WERI-Rb-1 (cell line): Measurements from ENCODE around the gene ITGAV.

ENCODE experiments used
- DNase-seq: peaks from one replicate; pipeline ENCODE4 v3.0.0-alpha.2; 2020
- H3K27ac ChIP-seq: fragments of 250-450 bp; sonication (Bioruptor Pico); 2 replicates; pipeline ENCODE4 v1.5.1; 2020; ENCODE audit warnings: mild to moderate bottlenecking, moderate library complexity
- H3K27me3 ChIP-seq: fragments of 250-450 bp; sonication (Bioruptor Pico); 2 replicates; pipeline ENCODE4 v1.5.1; 2021; ENCODE audit warnings: mild to moderate bottlenecking, low read depth, moderate library complexity; ENCODE audit not compliant: insufficient read depth, severe bottlenecking
- H3K36me3 ChIP-seq: fragments of 250-450 bp; sonication (Bioruptor Pico); 2 replicates; pipeline ENCODE4 v1.5.1; 2020; ENCODE audit warnings: mild to moderate bottlenecking, moderate library complexity
- H3K4me3 ChIP-seq: 2 replicates; pipeline ENCODE4 v1.5.1; 2011; ENCODE audit warnings: low read depth, mild to moderate bottlenecking, control low read depth, low read length
- H3K9me3 ChIP-seq: fragments of 250-450 bp; sonication (Bioruptor Pico); 2 replicates; pipeline ENCODE4 v1.5.1; 2021; ENCODE audit warnings: mild to moderate bottlenecking, moderate library complexity; ENCODE audit not compliant: severe bottlenecking
- TF ChIP-seq, protein P1 (sequence below): IDR thresholded peaks from 2 replicates; pipeline ENCODE4 v1.5.1; 2011; ENCODE audit warnings: low read depth, mild to moderate bottlenecking, control low read depth, inconsistent platforms, low read length

Gene ITGAV

DNA sequence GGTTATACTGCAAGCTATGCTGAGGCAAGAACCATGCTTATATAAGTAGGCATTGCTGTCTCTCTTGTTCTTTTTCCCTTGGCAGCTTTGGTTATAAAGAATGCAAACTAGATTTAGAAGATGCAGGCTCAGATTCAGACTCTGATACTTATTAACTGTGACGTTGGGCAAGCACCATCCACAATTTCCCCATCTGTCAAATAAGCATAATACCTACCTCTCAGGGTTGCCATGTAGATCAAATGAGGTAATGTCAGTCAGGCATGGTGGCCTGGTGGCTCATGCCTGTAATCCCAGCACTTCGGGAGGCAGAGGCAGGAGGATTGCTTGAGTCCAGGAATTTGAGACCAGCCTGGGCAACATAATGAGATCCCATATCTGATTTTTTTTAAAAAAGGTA is 21.7 kb downstream of the ITGAV start:
- H3K27ac ChIP-seq: no peak overlapping the region
- no peaks in the 10 kb centered on the region for H3K27me3 ChIP-seq
- no peak overlapping the region for H3K4me3 ChIP-seq
- H3K9me3 ChIP-seq: no peaks in the 10 kb centered on the region
- H3K36me3 ChIP-seq: no peaks in the 10 kb centered on the region
- TF ChIP-seq, protein P1, sequence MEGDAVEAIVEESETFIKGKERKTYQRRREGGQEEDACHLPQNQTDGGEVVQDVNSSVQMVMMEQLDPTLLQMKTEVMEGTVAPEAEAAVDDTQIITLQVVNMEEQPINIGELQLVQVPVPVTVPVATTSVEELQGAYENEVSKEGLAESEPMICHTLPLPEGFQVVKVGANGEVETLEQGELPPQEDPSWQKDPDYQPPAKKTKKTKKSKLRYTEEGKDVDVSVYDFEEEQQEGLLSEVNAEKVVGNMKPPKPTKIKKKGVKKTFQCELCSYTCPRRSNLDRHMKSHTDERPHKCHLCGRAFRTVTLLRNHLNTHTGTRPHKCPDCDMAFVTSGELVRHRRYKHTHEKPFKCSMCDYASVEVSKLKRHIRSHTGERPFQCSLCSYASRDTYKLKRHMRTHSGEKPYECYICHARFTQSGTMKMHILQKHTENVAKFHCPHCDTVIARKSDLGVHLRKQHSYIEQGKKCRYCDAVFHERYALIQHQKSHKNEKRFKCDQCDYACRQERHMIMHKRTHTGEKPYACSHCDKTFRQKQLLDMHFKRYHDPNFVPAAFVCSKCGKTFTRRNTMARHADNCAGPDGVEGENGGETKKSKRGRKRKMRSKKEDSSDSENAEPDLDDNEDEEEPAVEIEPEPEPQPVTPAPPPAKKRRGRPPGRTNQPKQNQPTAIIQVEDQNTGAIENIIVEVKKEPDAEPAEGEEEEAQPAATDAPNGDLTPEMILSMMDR: no peak
- peak; percentile 53 for DNase-seq

DNA sequence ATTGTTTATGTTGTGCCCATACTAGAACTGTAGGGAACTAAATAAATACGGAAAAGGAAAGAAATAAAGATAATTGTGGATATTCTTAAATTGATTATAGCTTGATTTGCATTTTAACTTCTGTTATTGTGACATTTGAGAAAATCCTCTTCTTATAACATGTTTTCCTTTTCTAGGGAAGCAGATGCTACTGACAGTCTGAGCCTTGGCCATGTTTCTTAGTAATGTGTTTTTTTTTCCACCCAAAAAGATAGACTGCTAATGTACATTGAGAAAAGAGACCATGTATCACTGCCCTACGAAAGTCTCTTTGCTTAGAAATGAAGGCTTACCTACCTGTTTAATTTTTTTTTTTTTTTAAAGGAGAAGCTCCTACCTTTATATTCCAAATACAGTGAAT is 22.2 kb downstream of the ITGAV start:
- TF ChIP-seq, protein P1: no peak
- no peak for DNase-seq
- Histone ChIP-seq H3K27me3 (no peaks in the 10 kb centered on the region), H3K36me3 (no peaks in the 10 kb centered on the region), H3K4me3 (no peak overlapping the region), H3K27ac (no peak overlapping the region), H3K9me3 (no peaks in the 10 kb centered on the region)

DNA sequence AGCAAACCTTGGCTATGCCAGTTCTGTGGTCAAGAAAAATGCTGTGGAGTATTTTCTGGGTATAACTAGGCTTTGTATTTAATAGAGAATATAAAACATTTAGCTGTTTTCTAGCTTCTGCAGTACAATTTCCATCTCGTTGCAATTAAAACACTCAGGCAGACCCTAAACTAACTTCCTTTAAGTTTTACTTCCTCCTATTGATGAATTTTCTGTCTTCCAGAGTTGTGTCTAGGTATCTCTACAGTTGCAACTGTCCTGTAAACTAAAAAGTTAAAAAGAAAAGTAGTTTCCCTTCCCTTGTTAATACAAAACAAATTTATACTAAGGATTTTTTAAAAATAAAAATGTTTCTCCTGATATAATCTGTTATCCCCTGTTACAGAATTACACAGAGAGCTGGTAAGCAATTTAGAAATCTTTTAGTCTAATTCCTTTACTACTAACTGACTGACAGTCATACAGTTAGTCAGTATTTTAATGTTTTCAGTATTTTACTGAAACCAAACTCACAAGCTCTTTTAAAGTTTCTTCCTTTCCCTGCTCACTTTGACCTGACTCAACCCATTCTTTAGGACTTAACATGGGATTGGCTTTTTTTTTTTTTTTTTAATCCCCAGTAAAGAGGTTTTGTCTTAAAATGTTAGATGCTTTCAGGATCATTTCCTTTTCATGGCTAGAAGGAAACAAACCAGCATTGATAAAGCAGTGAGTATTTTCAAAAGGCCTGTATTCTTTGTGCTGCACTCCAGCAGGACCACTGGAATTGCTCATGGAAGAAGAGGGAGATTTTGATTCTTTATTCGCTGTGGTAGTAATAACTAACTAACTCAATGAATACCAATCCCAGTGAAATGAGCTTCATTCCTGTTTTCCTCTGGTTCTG is 22.9 kb downstream of the ITGAV start:
- DNase-seq: no peak
- Histone ChIP-seq H3K27me3 (no peaks in the 10 kb centered on the region), H3K4me3 (no peak overlapping the region), H3K36me3 (no peaks in the 10 kb centered on the region), H3K27ac (no peak overlapping the region), H3K9me3 (no peaks in the 10 kb centered on the region)
- TF ChIP-seq, protein P1: no peak

DNA sequence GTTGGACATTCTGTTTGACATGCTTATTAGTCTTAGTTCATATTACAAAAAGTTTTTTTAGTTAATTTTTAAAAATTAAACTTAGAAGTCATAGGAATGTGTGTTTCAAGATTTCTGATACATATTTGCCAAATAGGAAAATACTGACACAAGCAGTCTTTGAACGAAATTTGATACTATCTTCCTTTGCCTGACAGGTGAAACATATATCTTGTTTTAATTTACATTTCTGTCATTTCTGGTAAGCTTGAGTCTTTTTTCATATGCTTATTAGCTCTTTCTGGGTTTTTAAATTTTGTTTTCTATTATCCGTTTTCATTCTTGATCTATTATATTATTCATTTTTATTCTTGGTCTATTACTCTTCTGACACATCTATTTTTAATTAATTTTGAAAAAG is 24.5 kb downstream of the ITGAV start:
- H3K27me3 ChIP-seq: no peaks in the 10 kb centered on the region
- no peak for DNase-seq
- no peaks in the 10 kb centered on the region for H3K36me3 ChIP-seq
- no peaks in the 10 kb centered on the region for H3K9me3 ChIP-seq
- no peak overlapping the region for H3K27ac ChIP-seq
- H3K4me3 ChIP-seq: no peak overlapping the region
- TF ChIP-seq, protein P1: no peak

DNA sequence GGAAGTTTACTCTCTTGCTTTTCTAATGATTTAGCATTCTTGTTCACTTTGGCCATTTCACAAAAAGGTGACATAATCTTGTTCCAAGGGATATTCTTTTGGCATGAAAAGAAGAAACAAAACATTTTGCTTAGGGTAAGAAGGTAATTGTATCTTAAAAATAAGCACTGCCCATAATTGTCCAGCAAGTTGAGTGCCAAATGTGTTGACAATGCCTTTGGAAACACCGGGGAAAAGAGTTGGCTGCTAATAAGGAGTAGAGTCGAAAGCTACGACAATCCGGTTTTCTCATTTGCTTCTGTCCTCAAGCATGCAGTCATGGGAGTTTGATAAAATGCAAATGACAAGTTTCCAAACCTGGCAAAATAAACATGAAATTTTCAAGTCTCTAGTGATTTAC is 27.3 kb downstream of the ITGAV start:
- Histone ChIP-seq H3K27ac (no peak overlapping the region), H3K36me3 (no peaks in the 10 kb centered on the region), H3K9me3 (no peaks in the 10 kb centered on the region), H3K4me3 (no peak overlapping the region), H3K27me3 (no peaks in the 10 kb centered on the region)
- DNase-seq: no peak
- TF ChIP-seq, protein P1: no peak

DNA sequence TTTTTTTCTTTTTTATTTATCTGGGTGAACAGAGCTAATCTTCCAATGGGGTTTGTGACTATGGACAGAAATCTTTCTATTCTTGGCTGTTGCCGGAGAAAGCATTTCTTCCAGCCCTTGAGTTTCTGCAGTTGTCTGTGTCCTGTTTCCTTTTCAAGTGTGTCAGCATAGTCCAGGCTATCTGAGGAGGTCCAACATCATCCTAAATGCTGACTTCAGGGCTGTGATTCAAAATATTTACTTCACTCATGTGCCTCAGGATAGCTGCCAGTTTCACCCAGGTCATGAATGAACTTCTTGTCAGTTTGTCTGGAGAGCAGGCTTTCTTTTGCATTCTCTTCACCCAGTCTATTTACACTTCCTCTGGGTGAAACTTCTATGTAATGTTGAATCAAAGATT is 27.9 kb downstream of the ITGAV start:
- no peak for DNase-seq
- no peaks in the 10 kb centered on the region for H3K27me3 ChIP-seq
- H3K36me3 ChIP-seq: no peaks in the 10 kb centered on the region
- no peaks in the 10 kb centered on the region for H3K9me3 ChIP-seq
- no peak overlapping the region for H3K27ac ChIP-seq
- no peak overlapping the region for H3K4me3 ChIP-seq
- TF ChIP-seq, protein P1: no peak
